HCT116 (cell line): Measurements from ENCODE around the gene MSRB3. TPM values are rescaled to one million over a fixed set of nuclear protein-coding genes. Genes with fewer than 3 reads are reported as not detected.

Experiments
- ATAC-seq: fragments of 200-7000 bp; cut with Tn5 transposase; 2 replicates; pipeline ENCODE4 v1.9.1; 2020; ENCODE audit warnings: mild to moderate bottlenecking, moderate library complexity
- BruUV-seq: library from RNA; stranded (reverse); fragments of 400-500 nt; replicated peaks from 2 replicates; lab custom pipeline; 2021; lab: Mats Ljungman, UMichigan
- CTCF ChIA-PET: fragments of 300-600 bp; sonication (Branson Sonifier 250); formaldehyde crosslinking; loops from one replicate; lab custom pipeline; 2021; ENCODE audit warnings: antibody characterized with exemption; lab: Charles Lee
- POLR2A ChIA-PET: fragments of 300-600, 350-600 bp; sonication (Branson Sonifier 250); formaldehyde crosslinking; loops from one replicate; lab custom pipeline; 2021; ENCODE audit warnings: antibody characterized with exemption; lab: Charles Lee
- RAD21 ChIA-PET, 2 experiments: fragments of 300-600 bp; sonication (Branson Sonifier 250); formaldehyde crosslinking; loops; one replicate each; lab custom pipeline; 2023; ENCODE audit warnings: low total read pairs in 2 of 2; ENCODE audit not compliant: uncharacterized antibody in 2 of 2, unreplicated experiment in 2 of 2, low non-redundant PET in 1 of 2; lab: Charles Lee
- DNase-seq: peaks from one replicate; pipeline ENCODE4 v3.0.0-alpha.2; 2010; ENCODE audit warnings: low read depth, low spot score
- H2AFZ ChIP-seq: fragments of 200-600 bp; shearing (Covaris generic), sonication (generic); 2 replicates; pipeline ENCODE4 v1.6.1; 2017; ENCODE audit warnings: low read depth, mixed run types, mixed read lengths, antibody characterized with exemption, low read length; ENCODE audit not compliant: poor library complexity, severe bottlenecking
- H3K27ac ChIP-seq: 2 replicates; pipeline ENCODE4 v1.5.1; 2012; ENCODE audit warnings: low read depth, low read length
- H3K27me3 ChIP-seq: fragments of 200-600 bp; sonication (generic); 2 replicates; pipeline ENCODE4 v1.6.1; 2016; ENCODE audit warnings: mixed run types, low read length, mixed read lengths; ENCODE audit not compliant: insufficient read depth
- H3K36me3 ChIP-seq, 2 experiments: fragments of 200-500 bp in 1 of 2; fragments of 200-600 bp in 1 of 2; sonication (Bioruptor generic) in 1 of 2; sonication (generic) in 1 of 2; 2 replicates each; pipeline versions ENCODE4 v1.5.1 to v1.6.1; 2014 to 2016; ENCODE audit warnings: low read length in 2 of 2, inconsistent platforms in 1 of 2, mixed read lengths in 1 of 2, mixed run types in 1 of 2; ENCODE audit not compliant: insufficient read depth in 2 of 2, control insufficient read depth in 1 of 2
- H3K4me1 ChIP-seq, 2 experiments: fragments of 200-600 bp in 1 of 2; sonication (generic) in 1 of 2; 2 replicates each; pipeline versions ENCODE4 v1.5.1 to v1.6.1; 2012 to 2017; ENCODE audit warnings: low read length in 2 of 2, inconsistent platforms in 1 of 2, mild to moderate bottlenecking in 1 of 2, mixed read lengths in 1 of 2, mixed run types in 1 of 2, moderate library complexity in 1 of 2; ENCODE audit not compliant: insufficient read depth in 2 of 2, control insufficient read depth in 1 of 2
- H3K4me2 ChIP-seq: fragments of 200-600 bp; sonication (generic); 2 replicates; pipeline ENCODE4 v1.6.1; 2017; ENCODE audit warnings: mixed run types, low read length, mixed read lengths
- H3K4me3 ChIP-seq, 2 experiments: fragments of 200-600 bp in 1 of 2; sonication (generic) in 1 of 2; replicated peaks in 1 of 2; 2 replicates each; pipeline ENCODE4 v1.5.1; 2011 to 2016; ENCODE audit warnings: low read length in 2 of 2, control low read depth in 1 of 2, low read depth in 1 of 2, mild to moderate bottlenecking in 1 of 2, mixed read lengths in 1 of 2, mixed run types in 1 of 2
- H3K79me2 ChIP-seq: fragments of 200-600 bp; sonication (generic); 2 replicates; pipeline ENCODE4 v1.6.1; 2017; ENCODE audit warnings: mild to moderate bottlenecking, mixed run types, low read length, moderate library complexity, mixed read lengths; ENCODE audit not compliant: insufficient read depth
- H3K9ac ChIP-seq: fragments of 200-600 bp; sonication (generic); 2 replicates; pipeline ENCODE4 v1.6.1; 2016; ENCODE audit warnings: low read length, mixed read lengths
- H3K9me2 ChIP-seq: fragments of 200-600 bp; sonication (generic), shearing (Covaris generic); 2 replicates; pipeline ENCODE4 v1.6.1; 2017; ENCODE audit warnings: mixed run types, mild to moderate bottlenecking, moderate library complexity; ENCODE audit not compliant: insufficient read depth
- H3K9me3 ChIP-seq, 2 experiments: fragments of 200-500 bp in 1 of 2; fragments of 200-600 bp in 1 of 2; sonication (Bioruptor generic) in 1 of 2; sonication (generic) in 1 of 2; 2 replicates each; pipeline ENCODE4 v1.6.1; 2014 to 2017; ENCODE audit warnings: low read length in 2 of 2, mixed read lengths in 2 of 2, inconsistent platforms in 1 of 2, low read depth in 1 of 2, mild to moderate bottlenecking in 1 of 2, mixed run types in 1 of 2, moderate library complexity in 1 of 2; ENCODE audit not compliant: control insufficient read depth in 1 of 2, insufficient read depth in 1 of 2
- H4K20me1 ChIP-seq: fragments of 200-600 bp; sonication (generic), shearing (Covaris generic); 2 replicates; pipeline ENCODE4 v1.6.1; 2017; ENCODE audit warnings: mixed run types, mild to moderate bottlenecking, moderate library complexity; ENCODE audit not compliant: insufficient read depth
- CBX3 ChIP-seq: IDR thresholded peaks from 2 replicates; pipeline ENCODE4 v1.6.1; 2012; ENCODE audit warnings: low read depth
- CTCF ChIP-seq, 3 experiments: fragments of 200-600 bp in 1 of 3; sonication (generic) in 1 of 3; IDR thresholded peaks in 2 of 3; conservative IDR thresholded peaks in 1 of 3; 2 replicates each; pipeline ENCODE4 v1.5.1; 2012 to 2017; ENCODE audit warnings: low read depth in 2 of 3, low read length in 2 of 3, antibody characterized with exemption in 1 of 3, borderline replicate concordance in 1 of 3, control low read depth in 1 of 3, mild to moderate bottlenecking in 1 of 3, mixed read lengths in 1 of 3, mixed run types in 1 of 3, moderate library complexity in 1 of 3; ENCODE audit not compliant: insufficient read depth in 1 of 3
- EZH2 ChIP-seq: fragments of 200-600 bp; sonication (generic); IDR thresholded peaks from 2 replicates; pipeline ENCODE4 v1.6.1; 2017; ENCODE audit warnings: antibody characterized with exemption, mixed run types
- EZH2phosphoT487 ChIP-seq: fragments of 200-600 bp; IDR thresholded peaks from 2 replicates; pipeline ENCODE4 v1.6.1; 2018; ENCODE audit warnings: antibody characterized with exemption, borderline replicate concordance
- RAD21 ChIP-seq: IDR thresholded peaks from 2 replicates; pipeline ENCODE4 v1.6.1; 2012; ENCODE audit warnings: low read depth, mild to moderate bottlenecking
- SIN3A ChIP-seq: IDR thresholded peaks from 2 replicates; pipeline ENCODE4 v1.6.1; 2012; ENCODE audit warnings: low read depth
- SP1 ChIP-seq: IDR thresholded peaks from 2 replicates; pipeline ENCODE4 v1.6.1; 2012; ENCODE audit warnings: low read depth
- SRF ChIP-seq: IDR thresholded peaks from 2 replicates; pipeline ENCODE4 v1.6.1; 2012; ENCODE audit warnings: low read depth
- TCF7L2 ChIP-seq: IDR thresholded peaks from 2 replicates; pipeline ENCODE4 v1.7.0; 2011; ENCODE audit warnings: borderline replicate concordance, inconsistent platforms; ENCODE audit not compliant: insufficient read depth, insufficient read length; ENCODE audit errors: extremely low read depth
- YY1 ChIP-seq: IDR thresholded peaks from 2 replicates; pipeline ENCODE4 v1.6.1; 2011; ENCODE audit warnings: low read length, low read depth, moderate library complexity, mild to moderate bottlenecking; ENCODE audit not compliant: insufficient replicate concordance; ENCODE audit errors: extremely low read depth
- intact Hi-C: fragments of 100-400 bp; cut with micrococcal nuclease; formaldehyde crosslinking; loops from 2 replicates; pipeline ENCODE4 v1.10.0; 2022
- total RNA-seq: library from RNA; stranded (reverse); gene quantifications from one replicate; pipeline ENCODE4 v1.2.1, GENCODE V29; 2021; ENCODE audit not compliant: unreplicated experiment
- TF ChIP-seq, protein P1 (sequence below): IDR thresholded peaks from 2 replicates; pipeline ENCODE4 v1.6.1; 2012

MSRB3 gene
- total RNA-seq, 1 experiment from 2014 or later: 8.2 TPM

DNA sequence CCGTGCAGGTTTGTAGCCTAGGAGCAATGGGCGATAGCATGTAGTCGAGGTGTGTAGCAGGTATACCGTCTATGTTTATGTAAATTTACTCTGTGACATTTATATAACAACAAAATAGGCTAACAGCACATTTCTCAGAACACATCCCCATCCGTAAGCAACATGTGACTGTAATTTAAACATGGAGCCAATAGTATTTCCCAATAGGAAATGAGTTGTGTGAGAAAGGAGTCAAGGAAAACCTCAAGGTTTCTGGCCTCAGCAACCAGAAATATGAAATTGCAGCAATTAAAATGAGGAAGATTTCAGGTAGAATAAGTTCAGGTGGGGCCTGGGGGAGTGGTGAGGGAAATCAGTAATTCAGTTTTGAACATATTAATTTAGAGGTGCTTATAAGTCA, 136.0 kb downstream of the MSRB3 start:
- CTCF ChIA-PET: no interaction called here
- Histone ChIP-seq H3K4me2 (no peak overlapping the region), H3K9ac (no peak overlapping the region), H3K79me2 (no peaks in the 10 kb centered on the region), H4K20me1 (no peaks in the 10 kb centered on the region), H3K4me3 (no peak overlapping the region), H3K9me2 (no peaks in the 10 kb centered on the region), H3K27ac (no peak overlapping the region), H3K27me3 (no peaks in the 10 kb centered on the region), H3K4me1 (peaks cover 0 to 25% of the 10 kb centered on the region in 2 experiments; a peak in 1 of 4 replicates), H3K9me3 (no peaks in the 10 kb centered on the region; a peak in 1 of 4 replicates), H2AFZ (no peak overlapping the region), H3K36me3 (peaks cover 0 to 12% of the 10 kb centered on the region in 2 experiments; a peak in 1 of 4 replicates)
- RAD21 ChIA-PET: no interaction called here
- TF ChIP-seq, protein P1, sequence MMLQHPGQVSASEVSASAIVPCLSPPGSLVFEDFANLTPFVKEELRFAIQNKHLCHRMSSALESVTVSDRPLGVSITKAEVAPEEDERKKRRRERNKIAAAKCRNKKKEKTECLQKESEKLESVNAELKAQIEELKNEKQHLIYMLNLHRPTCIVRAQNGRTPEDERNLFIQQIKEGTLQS: no peak
- TF ChIP-seq TCF7L2 (no peak), RAD21 (no peak), SP1 (no peak), EZH2 (no peak), EZH2phosphoT487 (no peak), CBX3 (no peak), YY1 (no peak), SRF (no peak), SIN3A (no peak)
- no TSS peak for BruUV-seq
- intact Hi-C loops: no loop called here
- ATAC-seq: no peak
- DNase-seq: no peak
- POLR2A ChIA-PET: no interaction called here

DNA sequence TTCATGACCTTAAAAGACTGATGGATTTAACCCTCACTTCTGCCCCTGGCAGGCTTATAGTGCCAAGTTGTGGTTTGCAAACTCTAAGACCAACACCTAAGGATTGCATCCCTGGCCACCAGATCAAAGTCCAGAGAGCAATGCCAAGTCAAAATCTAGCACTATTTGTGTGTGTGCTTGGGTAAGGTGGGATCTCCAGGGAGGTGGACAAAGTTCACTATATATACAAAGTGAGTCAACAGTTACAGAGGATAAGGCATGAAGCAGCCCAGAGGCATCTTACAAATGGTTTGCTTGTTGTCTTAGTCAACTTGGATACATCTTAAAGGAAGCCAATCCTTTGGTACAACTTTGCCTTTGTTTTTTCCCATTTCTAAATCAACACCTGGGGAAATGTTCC, 137.3 kb downstream of the MSRB3 start:
- intact Hi-C loops: no loop called here
- Histone ChIP-seq H3K4me3 (no peak overlapping the region), H3K4me2 (no peak overlapping the region), H3K4me1 (peaks cover 0 to 19% of the 10 kb centered on the region in 2 experiments; a peak in 1 of 4 replicates), H3K79me2 (no peaks in the 10 kb centered on the region), H2AFZ (no peak overlapping the region), H3K27ac (no peak overlapping the region), H3K9me2 (no peaks in the 10 kb centered on the region), H3K9me3 (peaks cover 0 to 4% of the 10 kb centered on the region in 2 experiments; a peak in 1 of 4 replicates), H3K27me3 (no peaks in the 10 kb centered on the region), H4K20me1 (no peaks in the 10 kb centered on the region), H3K36me3 (peaks cover 0 to 18% of the 10 kb centered on the region in 2 experiments; a peak in 1 of 4 replicates), H3K9ac (no peak overlapping the region)
- no peak for ATAC-seq
- no peak for DNase-seq
- ChIA-PET CTCF (no interaction called here), POLR2A (no interaction called here), RAD21 (no interaction called here)
- BruUV-seq: no TSS peak
- TF ChIP-seq SP1 (no peak), CTCF (IDR thresholded peaks at IDR 0.05 in 2 of 3, conservative IDR thresholded peaks at IDR 0.05 in 1 of 3; ENCODE audit: borderline replicate concordance in 1 of 3, insufficient read depth in 1 of 3, low read depth in 2 of 3, low read length in 2 of 3) (no peak)
